ENCODE data around the gene NRL. TPM values are rescaled to one million over a fixed set of nuclear protein-coding genes. Genes with fewer than 3 reads are reported as not detected.
A peak's percentile ranks its signal among the peaks of the same experiment; 100 is the strongest.

NRL gene
- total RNA-seq, 1 experiment from 2014 or later = 4.5 TPM

- DNase-seq (ENCODE audit: low spot score) = no peak
Observed at GRCh38 chr14:24100197-24100981, 14.4 kb downstream of the NRL start.

- DNase-seq (ENCODE audit: low spot score) = no peak
Observed at GRCh38 chr14:24098927-24099813, 15.6 kb downstream of the NRL start.

- DNase-seq (ENCODE audit: low spot score) = no peak
Observed at GRCh38 chr14:24098229-24098926, 16.4 kb downstream of the NRL start.

GRCh38 chr14:24096545-24097181 lies 18.1 kb downstream of the NRL start:
- no peak for DNase-seq (ENCODE audit: low spot score)

GRCh38 chr14:24095271-24096068 lies 19.3 kb downstream of the NRL start:
- peak; percentile 31 for DNase-seq (ENCODE audit: low spot score)

- no peak for DNase-seq (ENCODE audit: low spot score)
Observed at GRCh38 chr14:24094841-24095270, 19.9 kb downstream of the NRL start.

GRCh38 chr14:24093901-24094840 lies 20.6 kb downstream of the NRL start, which contains the start of gene PCK2:
Gene PCK2 (plus strand): TSS chr14:24094311. CDS start chr14:24094406, 95 bp downstream.
- peak; percentile 77 for DNase-seq (ENCODE audit: low spot score)

- no peak for DNase-seq (ENCODE audit: low spot score)
Observed at GRCh38 chr14:24093207-24093900, 21.4 kb downstream of the NRL start.

- DNase-seq (ENCODE audit: low spot score) = no peak
Observed at GRCh38 chr14:24092505-24093206, 22.1 kb downstream of the NRL start.

- DNase-seq (ENCODE audit: low spot score) = no peak
Observed at GRCh38 chr14:24092110-24092504, 22.6 kb downstream of the NRL start.

GRCh38 chr14:24089890-24090289 lies 24.9 kb downstream of the NRL start:
- DNase-seq (ENCODE audit: low spot score) = no peak

- no peak for DNase-seq (ENCODE audit: low spot score)
Observed at GRCh38 chr14:24088095-24088494, 26.7 kb downstream of the NRL start.

- no peak for DNase-seq (ENCODE audit: low spot score)
Observed at GRCh38 chr14:24087004-24087403, 27.7 kb downstream of the NRL start.

GRCh38 chr14:24086193-24086955 lies 28.4 kb downstream of the NRL start:
- DNase-seq (ENCODE audit: low spot score) = no peak

GRCh38 chr14:24085215-24085614 lies 29.5 kb downstream of the NRL start:
- DNase-seq (ENCODE audit: low spot score) = no peak

GRCh38 chr14:24084440-24084839 lies 30.3 kb downstream of the NRL start:
- DNase-seq (ENCODE audit: low spot score) = no peak

- no peak for DNase-seq (ENCODE audit: low spot score)
Observed at GRCh38 chr14:24083462-24083861, 31.3 kb downstream of the NRL start.

Measured in HT-29 (cell line).